SK-N-SH (cell line): ENCODE measurements around the gene EIF4E2.

Experiments used
- EP300 ChIP-seq, 2 experiments: IDR thresholded peaks; 2 replicates each; pipeline versions ENCODE4 v1.4.0 to v1.6.1; 2012; ENCODE audit warnings: borderline replicate concordance in 1 of 2, low read depth in 1 of 2, low read length in 1 of 2
- EZH2phosphoT487 ChIP-seq: fragments of 200-600 bp; sonication (generic); IDR thresholded peaks from 2 replicates; pipeline ENCODE4 v1.6.1; 2017; ENCODE audit warnings: low read depth, mixed run types, mild to moderate bottlenecking, antibody characterized with exemption, moderate library complexity, borderline replicate concordance
- FOSL2 ChIP-seq: IDR thresholded peaks from 2 replicates; pipeline ENCODE4 v1.4.0; 2012; ENCODE audit warnings: low read depth, mild to moderate bottlenecking, moderate library complexity, borderline replicate concordance
- POLR2AphosphoS5 ChIP-seq: IDR thresholded peaks from 2 replicates; pipeline ENCODE4 v1.6.1; 2012; ENCODE audit warnings: low read depth, low read length
- RFX5 ChIP-seq: IDR thresholded peaks from 2 replicates; pipeline ENCODE4 v1.6.1; 2012; ENCODE audit warnings: mild to moderate bottlenecking, improper control_type of control experiment, low read length
- RXRA ChIP-seq: IDR thresholded peaks from 2 replicates; pipeline ENCODE4 v1.4.0; 2012; ENCODE audit warnings: low read depth, mild to moderate bottlenecking, borderline replicate concordance
- SIN3A ChIP-seq: IDR thresholded peaks from 2 replicates; pipeline ENCODE4 v1.6.1; 2012; ENCODE audit warnings: low read depth, mild to moderate bottlenecking, low read length, moderate library complexity, borderline replicate concordance
- TAF1 ChIP-seq: IDR thresholded peaks from 2 replicates; pipeline ENCODE4 v1.6.1; 2012; ENCODE audit warnings: low read depth, mild to moderate bottlenecking, low read length, moderate library complexity, borderline replicate concordance
- YY1 ChIP-seq: IDR thresholded peaks from 2 replicates; pipeline ENCODE4 v1.4.0; 2012; ENCODE audit warnings: low read depth, mild to moderate bottlenecking
- TF ChIP-seq, protein P1 (sequence below): fragments of 200-600 bp; sonication (generic); IDR thresholded peaks from 2 replicates; pipeline ENCODE4 v1.6.1; 2017; ENCODE audit warnings: antibody characterized with exemption, mild to moderate bottlenecking, moderate library complexity
- TF ChIP-seq, protein P2 (sequence below): IDR thresholded peaks from 2 replicates; pipeline ENCODE4 v1.4.0; 2012; ENCODE audit warnings: low read depth, borderline replicate concordance
- TF ChIP-seq, protein P3 (sequence below): IDR thresholded peaks from 2 replicates; pipeline ENCODE4 v1.4.0; 2012; ENCODE audit warnings: low read depth

DNA sequence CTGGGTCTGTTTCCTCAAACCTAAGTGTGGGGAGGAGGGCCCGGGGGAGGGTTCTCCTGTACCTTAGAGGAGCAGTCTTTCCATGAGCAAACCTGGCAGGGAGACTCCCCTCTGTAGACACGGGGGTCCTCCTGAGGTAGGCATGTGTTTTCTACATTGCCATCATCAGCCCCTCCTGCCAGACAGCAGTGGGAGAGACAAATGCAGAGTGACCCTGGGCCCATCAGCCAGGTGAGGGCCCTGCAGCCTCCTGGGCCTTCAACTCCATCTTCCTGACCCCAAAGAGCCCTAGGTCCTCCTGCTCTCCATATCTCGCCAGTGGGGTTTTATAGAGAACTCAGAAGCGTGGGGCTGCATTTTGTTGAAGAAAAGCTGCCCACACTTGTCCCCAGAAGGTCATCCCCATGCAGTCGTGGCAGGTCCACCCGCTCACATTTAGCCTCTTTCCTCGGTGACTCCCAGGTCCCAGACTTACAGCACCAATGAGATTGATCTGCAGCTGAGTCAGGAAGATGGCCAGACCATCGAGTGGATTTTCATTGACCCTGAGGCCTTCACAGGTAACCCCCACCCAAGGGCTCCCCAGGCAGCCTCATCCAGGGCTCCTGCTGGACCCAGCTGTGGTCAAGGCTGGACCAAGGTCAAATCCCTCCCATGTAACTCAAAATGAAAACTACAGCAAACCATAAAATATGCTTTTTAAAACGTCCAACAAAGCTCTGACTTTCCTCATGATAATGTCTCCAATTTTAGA, 8.4 kb upstream of the EIF4E2 start:
- TF ChIP-seq, protein P1, sequence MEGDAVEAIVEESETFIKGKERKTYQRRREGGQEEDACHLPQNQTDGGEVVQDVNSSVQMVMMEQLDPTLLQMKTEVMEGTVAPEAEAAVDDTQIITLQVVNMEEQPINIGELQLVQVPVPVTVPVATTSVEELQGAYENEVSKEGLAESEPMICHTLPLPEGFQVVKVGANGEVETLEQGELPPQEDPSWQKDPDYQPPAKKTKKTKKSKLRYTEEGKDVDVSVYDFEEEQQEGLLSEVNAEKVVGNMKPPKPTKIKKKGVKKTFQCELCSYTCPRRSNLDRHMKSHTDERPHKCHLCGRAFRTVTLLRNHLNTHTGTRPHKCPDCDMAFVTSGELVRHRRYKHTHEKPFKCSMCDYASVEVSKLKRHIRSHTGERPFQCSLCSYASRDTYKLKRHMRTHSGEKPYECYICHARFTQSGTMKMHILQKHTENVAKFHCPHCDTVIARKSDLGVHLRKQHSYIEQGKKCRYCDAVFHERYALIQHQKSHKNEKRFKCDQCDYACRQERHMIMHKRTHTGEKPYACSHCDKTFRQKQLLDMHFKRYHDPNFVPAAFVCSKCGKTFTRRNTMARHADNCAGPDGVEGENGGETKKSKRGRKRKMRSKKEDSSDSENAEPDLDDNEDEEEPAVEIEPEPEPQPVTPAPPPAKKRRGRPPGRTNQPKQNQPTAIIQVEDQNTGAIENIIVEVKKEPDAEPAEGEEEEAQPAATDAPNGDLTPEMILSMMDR: no peak
- no peak for TF ChIP-seq EZH2phosphoT487
- no peak for TF ChIP-seq POLR2AphosphoS5
- TF ChIP-seq RXRA: no peak
- no peak for TF ChIP-seq EP300 (IDR thresholded peaks at IDR 0.05; ENCODE audit: borderline replicate concordance in 1 of 2, low read depth in 1 of 2, low read length in 1 of 2)
- TF ChIP-seq YY1: no peak
- TF ChIP-seq RFX5: no peak
- TF ChIP-seq FOSL2: no peak
- TF ChIP-seq SIN3A: no peak
- TF ChIP-seq TAF1: no peak
- TF ChIP-seq, protein P2, sequence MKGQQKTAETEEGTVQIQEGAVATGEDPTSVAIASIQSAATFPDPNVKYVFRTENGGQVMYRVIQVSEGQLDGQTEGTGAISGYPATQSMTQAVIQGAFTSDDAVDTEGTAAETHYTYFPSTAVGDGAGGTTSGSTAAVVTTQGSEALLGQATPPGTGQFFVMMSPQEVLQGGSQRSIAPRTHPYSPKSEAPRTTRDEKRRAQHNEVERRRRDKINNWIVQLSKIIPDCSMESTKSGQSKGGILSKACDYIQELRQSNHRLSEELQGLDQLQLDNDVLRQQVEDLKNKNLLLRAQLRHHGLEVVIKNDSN: no peak
- TF ChIP-seq, protein P3, sequence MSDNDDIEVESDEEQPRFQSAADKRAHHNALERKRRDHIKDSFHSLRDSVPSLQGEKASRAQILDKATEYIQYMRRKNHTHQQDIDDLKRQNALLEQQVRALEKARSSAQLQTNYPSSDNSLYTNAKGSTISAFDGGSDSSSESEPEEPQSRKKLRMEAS: no peak
